HG03135 (cell line): ENCODE results near the gene TSPAN9.
"Not testable (repeated sequence)": the region's sequence is repeated elsewhere in the genome, so short reads cannot be mapped to it uniquely, and the experiment has no call there.

ENCODE experiments used
- ATAC-seq: cut with Tn5 transposase; IDR thresholded peaks from one replicate; pipeline ENCODE4 v1.9.1; 2021; ENCODE audit warnings: mild to moderate bottlenecking, moderate library complexity; ENCODE audit not compliant: unreplicated experiment

Gene TSPAN9

DNA sequence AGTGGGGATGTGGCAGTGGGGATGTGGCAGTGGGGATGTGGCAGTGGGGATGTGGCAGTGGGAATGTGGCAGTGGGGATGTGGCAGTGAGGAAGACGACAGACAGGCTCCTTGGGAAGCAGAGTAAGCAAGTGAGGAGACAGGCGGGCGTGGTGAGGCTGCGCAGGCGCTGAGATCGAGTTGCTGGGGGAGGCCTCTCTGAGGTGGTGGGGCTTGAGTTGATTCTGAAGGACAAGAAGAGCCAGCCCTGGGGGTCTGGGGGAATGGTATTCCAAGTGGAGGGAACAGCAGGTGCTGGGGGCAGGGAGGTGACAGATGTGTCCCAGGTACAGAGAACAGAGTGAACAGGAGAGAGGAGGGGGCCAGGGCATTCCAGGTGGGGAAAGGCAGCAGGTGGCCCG, 33.8 kb upstream of the TSPAN9 start:
- no peak for ATAC-seq

DNA sequence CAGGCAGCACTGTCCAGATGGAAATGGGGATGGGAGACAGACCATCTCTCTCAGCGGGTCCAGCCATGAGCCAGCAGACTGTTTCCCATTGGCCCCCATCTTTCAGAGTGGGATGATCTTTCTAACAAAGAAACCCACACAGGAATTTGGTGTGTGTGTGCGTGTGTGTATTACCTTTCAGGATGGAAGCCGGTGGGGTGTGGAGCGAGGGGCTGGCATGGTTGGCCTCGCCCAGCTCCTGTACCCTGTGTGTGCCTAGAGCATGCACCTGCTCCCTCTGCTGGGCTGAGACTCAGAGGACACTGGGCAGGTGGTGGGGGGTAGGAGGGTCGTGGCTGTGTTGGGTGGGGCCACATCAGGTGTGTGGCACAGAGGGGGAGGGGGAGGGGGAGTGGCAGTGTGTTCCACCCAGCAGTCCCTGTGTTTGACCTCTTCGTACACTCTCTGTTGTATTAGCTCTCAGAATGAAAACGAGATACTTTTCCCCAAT, 33.0 kb upstream of the TSPAN9 start:
- no peak for ATAC-seq

DNA sequence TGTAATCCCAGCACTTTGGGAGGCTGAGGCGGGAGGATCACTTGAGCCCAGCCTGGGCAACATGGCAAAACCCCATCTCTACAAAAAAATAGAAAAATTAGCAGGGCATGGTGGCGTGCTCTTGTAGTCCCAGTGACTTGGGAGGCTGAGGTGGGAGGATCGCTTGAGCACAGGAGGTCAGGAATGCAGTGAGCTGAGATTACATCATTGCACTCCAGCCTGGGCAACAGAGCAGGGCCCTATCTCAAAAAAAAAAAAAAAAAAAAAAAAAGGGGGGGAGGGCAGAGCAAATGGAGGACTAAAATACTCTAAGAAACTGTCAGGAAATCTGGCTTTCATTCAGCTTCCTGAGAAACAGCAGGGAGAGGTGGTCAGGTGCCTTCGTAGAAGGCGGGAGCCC, 31.7 kb upstream of the TSPAN9 start:
- no peak for ATAC-seq

DNA sequence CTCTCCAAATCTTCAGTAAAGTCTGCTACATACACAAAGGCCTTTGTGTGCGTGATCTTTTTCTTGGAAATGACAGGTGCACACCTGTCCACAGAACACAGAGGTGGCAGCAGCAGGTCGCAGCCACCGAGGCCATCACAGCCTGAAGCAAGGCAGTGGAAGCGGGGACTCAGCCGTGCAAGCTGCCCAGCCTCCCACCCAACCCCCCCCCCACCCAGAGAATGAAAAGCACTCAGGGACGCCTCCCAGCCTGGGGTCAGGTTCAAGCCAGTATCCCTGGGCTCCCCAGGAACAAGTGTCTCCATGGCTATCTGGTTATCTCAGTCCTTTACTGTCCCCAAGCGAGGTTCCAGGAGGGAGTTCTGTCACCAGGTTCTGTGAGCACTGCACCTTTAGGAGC, 31.2 kb upstream of the TSPAN9 start:
- no peak for ATAC-seq

DNA sequence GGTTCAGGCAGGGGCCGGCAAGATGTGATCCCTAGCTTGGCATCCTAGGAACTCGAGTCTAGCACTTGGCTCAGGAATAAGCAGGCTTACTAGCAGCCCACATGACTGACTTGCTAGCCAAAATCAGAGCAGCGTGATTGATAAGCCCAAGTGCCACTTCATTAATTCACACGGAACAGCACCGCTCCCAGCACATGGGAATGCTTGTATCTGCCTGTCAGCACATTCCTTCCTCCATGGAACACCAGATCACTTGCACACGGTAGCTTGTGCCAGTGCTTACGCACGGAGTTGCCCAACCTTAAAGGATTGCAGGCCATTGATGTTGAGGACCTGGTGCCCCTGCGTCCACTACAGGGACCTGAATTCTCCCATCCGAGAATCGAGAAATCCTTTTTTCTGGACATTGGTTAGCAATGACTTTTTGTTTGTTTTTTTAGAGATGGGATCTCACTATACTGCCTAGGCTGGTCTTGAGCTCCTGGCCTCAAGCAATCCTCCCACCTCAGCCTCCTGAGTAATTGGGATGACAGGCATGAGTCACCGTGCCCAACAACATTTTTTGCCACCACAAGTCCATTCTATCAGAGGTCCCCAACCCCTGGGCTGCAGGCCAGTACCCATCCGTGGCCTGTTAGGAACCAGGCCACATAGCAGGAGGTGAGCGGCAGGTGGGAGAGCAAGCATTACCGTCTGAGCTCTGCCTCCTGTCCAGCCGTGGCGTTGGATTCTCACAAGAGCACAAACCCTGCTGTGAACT, 30.6 kb upstream of the TSPAN9 start:
- ATAC-seq, result no peak

DNA sequence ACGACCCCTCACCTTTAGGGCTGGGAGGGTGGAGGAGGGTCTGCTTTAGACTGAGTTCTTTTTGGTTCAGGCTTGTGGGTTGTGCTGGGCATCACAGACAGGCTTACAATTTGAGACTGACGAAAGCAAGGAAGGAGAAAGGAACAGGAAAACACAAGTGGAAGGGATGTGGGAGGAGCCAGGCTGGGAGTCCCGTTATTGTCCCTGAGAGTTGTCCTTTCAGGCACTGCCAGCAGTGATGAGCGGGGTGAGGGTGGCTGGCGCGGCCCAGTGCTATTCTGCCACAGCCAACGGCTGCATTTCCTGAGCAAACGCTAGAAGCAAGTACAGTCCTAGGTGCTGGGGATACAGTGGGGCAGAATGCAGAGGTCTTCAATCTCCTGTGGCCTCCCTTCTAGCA, 29.2 kb upstream of the TSPAN9 start:
- no peak for ATAC-seq

DNA sequence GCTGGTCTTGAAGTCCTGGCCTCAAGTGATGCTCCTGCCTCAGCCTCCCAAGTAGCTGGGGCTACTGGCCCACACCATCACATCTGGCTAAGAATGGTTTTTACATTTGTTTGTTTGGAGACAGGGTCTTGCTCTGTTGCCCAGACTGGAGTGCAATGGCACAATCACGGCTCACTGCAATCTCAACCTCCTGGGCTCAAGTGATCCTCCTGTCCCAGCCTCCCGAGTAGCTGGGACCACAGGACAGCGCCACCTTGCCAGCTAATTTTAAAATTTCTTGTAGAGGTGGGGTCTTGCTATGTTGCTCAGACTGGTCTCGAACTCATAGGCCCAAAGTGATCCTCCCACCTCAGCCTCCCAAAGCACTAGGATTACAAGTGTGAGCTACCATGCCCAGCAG, 28.6 kb upstream of the TSPAN9 start:
- ATAC-seq, result no peak

DNA sequence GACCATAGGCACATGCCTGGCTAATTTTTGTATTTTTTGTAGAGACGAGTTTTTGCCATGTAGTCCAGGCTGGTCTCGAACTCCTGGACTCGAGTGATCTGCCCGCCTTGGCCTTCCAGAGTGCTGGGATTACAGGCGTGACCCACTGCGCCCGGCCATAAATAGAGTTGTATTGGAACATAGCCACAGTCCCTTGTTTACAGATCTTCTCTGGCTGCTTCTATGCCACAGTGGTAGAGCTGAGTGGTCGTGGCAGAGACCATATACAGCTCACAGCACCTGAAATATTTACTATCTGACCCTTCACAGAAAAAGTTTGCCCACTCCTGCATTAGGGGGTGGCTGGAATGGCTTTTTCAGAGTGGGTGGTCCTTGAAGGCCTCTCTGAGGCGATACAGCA, 28.0 kb upstream of the TSPAN9 start:
- ATAC-seq, result no peak

DNA sequence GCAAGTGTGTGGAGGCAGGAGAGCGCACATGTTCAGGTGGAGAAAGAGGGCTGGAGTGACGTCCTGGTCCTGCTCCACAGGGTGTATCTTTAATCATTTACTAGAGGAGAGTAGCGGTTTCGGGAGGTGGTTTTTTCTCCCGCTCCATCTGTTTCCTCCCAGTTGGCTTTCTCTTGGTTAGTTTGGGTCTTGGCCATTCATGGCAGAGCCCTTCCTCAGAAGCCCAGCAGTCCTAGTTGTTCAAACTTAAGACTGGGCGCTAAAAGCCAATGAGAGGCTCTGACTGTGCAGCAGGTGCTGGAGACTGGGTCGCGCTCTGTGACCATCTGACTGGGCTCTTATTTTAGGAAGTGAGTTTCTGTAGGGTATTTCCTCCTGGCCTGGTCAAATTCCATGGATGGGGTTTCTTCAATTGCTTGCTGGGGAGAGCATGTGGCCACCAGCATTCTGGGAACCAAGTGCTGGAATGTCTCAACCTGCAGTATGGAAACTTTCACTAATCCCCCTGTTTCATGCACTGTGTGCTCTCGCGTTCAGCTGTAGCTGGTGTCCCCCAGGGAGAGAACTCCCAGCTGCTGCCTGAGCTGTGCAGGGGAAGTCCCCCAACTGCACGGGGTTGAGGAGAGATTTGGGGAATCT, 27.4 kb upstream of the TSPAN9 start:
- ATAC-seq, result no peak

DNA sequence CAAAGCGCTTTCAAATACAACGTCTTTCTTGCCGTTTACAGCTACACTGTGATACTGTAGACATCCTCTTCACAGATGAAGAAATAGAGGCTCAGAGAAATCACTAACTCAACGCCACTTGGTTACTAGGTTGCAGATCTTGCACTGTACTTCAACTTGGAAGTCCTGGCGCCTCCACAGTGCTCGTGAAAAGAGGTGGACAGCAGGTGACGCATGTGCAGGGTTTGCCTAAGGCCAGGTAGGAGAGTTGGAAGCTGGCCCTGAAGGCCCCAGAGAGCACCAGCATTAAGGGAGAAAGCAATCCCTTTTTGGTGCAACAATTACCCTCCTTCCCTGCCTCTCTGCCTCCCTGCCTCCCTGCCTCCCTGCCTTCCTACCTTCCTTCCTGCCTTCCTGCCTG, 22.8 kb upstream of the TSPAN9 start:
- no peak for ATAC-seq

DNA sequence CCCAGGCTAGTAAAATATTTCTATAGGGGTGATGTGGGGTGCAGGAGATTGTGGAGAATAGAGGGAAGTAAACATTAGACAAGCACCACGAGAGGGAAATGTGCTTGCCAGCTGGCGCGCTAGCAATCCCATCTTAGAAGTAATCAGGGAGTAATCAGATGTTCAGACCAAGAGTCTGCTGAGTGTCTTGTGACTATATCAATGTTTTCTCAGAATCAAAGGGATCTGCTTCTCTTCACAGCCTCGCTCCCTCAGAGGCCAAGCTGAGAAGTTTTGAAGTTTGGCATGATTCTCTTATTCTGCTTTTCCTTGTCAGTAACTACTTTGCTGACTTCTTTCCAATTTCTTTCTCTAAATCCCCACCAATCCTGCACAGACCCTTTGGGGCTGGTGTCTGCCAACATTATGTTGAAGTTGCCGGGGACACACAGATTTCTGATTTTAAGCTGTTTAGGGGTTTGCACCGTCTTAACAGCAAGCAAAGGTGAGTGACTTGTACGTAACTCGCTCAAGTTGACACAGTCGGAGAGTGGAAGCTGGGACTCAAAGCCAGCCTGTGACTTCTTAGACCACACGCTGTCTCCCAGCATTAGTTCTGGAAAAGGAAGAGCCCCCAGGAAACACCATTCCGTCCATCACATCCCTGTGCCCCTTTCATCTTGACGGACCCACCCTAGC, 22.0 kb upstream of the TSPAN9 start:
- ATAC-seq, result no peak

DNA sequence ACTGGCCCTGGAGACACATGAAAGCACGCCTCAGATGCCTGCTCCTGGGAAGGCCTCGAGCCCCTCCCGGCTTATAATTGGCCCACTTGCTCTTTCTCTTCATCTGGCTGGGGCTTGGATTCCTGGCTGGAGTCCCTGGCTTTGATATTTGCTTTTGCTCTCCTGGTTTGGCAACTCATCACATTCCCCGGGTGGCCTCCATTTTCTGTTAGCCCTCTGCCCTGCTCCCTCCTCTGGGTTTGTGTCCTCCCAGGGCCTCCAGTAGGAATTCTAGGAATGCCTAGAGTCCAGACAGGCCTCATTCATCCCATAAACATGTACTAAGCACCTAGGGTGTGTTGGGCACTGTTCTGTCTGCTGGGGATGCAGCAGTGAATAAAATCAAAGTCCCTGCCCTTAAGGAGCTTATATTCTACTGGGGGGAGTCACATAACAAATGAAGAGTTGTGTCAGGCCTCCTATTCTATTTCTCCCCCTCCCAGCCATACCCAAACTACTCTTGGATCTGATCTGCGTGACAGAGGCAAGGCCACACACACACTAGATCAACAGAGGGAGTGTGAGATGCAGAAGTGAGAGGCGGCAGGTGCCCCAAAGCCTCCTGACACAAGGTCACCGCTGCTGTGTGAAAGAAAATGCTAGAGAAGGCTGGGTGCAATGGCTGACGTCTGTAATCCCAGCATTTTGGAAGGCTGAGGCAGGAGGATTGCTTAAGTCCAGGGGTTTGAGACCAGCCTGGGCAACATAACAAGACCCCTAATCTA, 21.3 kb upstream of the TSPAN9 start:
- no peak for ATAC-seq

DNA sequence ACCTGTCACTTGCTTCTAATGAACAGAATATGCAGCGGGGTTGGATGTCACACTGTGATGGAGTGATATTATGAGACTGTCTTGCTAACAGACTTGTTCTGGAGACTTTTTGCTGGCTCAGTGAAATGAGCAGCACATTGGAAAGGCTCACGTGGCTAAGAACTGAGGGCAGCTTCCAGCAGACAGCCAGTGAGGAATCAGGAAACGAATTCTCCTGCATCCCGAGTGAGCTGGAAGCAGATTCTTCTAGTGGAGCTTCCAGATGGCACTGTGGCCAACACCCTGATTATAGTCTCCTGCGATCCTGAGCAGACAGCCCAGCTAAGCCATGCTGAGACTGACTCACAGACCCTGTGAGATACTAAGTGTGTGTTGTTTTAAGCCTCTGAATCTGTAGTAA, 16.1 kb upstream of the TSPAN9 start:
- ATAC-seq, result no peak

DNA sequence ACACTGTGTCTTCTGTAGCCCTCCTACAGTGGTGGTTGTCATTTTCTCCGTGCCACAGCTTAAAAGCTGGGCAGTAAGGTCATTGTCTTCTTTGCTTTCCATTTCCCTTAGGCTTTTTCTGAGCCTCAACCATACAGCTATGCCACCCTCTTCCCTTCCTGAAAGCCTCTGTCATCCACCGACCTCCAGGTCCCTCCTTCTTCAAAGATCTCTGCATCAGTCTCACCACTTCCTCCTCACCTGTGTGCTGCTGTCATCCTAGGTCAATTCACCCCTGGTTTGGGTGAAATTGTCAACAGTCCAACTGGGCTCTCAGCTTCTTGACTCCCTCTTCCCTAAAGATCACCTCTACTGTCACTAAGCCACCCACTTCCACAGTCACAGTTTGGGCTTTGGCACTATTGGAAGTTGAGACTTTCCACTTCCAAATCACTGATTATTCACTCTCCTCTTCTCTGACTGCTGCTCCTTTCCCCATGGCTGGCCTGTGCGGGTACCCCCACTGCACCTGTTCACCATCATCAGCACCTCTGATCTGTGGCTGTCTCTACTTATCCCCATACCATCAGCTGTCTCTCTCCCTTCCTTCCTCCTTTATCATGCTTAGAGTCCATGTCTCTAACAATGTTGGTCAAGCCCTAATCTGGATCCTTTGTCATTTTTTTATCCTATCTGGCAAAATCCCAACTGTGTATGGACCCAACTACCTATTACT, 15.5 kb upstream of the TSPAN9 start:
- ATAC-seq, result no peak

DNA sequence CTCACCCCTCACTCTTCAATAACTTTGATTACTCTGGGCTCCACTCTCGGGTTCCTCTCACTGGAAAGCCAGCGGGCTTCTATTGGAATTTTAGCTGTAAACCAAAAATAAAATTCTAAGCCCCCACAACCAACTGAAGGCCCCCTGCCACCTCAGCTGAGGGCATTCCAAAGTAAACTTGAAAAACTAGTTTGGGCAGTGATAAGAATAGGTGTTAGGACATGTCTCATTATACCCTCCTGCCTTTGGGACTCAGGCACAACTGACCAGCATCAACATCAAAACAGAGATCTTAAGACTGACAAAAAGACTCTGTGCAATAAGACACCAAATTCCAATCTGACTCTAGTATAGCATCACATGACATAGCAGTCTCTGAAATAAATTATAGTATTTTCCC, 11.9 kb upstream of the TSPAN9 start:
- no peak for ATAC-seq

DNA sequence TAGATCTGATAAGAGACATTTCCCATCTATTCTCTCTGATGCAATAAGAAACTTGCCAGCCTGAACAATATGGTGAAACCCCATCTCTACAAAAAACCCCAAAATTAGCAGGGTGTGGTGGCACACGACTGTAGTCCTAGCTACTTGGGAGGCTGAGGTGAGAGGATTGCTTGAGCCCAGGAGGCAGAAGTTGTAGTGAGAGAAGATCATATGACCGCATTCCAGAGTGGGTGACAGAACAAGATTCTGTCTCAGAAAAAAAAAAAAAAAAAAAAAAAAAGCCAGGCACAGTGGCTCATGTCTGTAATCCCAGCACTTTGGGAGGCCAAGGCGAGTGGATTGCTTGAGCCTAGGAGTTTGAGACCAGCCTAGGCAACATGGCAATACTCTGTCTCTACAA, 11.3 kb upstream of the TSPAN9 start:
- ATAC-seq, result not testable (repeated sequence)

DNA sequence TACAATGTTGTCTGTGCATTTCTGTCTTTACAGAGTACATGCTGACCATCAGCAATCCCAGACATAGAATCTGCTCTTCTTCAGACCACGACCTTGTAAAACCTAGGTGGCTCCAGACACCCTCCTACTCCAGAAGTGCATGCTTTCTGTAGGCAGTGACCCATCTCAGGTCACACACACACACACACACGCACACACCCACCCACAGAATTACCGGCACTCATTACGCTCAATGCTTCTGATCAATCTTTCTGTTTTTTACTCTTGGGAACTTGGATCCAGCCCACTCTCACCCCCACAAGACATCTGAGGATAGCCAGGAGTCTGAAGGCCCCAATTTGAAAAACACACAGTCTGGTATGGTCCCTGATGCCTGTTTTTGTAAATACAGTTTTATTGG, 7.5 kb upstream of the TSPAN9 start:
- ATAC-seq, result no peak

DNA sequence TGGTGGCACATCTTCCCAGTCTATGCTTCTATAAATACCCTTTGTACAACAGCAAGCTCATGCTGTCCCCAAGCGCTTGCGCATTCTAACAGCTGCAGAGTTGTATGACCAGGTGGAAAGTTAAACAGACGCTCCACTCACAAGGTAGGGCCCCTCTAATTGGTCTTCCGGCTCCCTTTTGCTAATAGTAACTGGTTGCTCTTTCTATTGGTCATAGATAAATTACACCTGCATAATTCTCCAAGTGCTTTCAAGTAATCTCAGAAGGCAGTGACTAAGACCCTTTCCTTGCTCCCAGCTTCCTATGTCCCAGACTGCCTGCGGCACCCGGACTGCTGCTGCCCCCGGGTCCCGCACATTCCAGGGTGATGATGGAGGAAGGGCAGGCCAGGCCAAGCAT, 6.1 kb upstream of the TSPAN9 start:
- ATAC-seq, result no peak

DNA sequence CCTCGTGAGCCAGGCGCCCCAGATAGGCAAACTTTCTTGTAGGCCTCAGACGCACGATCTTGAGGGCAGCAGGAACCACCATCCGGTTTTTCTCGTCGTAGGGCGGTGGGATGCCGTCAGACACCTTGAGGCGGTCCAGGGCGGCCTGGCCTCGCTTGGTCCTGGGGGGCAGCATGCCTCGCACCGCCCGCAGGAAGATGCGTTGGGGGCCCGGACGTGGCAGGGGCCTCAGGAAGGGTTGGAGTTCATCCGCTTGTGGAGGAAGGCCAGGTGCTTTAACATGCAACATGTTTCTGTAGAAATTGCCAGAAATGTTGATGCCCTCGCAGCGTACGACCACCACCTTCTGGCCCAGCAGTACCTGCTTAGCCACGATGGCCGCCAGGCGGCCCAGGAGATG, 5.5 kb upstream of the TSPAN9 start:
- ATAC-seq, result no peak

DNA sequence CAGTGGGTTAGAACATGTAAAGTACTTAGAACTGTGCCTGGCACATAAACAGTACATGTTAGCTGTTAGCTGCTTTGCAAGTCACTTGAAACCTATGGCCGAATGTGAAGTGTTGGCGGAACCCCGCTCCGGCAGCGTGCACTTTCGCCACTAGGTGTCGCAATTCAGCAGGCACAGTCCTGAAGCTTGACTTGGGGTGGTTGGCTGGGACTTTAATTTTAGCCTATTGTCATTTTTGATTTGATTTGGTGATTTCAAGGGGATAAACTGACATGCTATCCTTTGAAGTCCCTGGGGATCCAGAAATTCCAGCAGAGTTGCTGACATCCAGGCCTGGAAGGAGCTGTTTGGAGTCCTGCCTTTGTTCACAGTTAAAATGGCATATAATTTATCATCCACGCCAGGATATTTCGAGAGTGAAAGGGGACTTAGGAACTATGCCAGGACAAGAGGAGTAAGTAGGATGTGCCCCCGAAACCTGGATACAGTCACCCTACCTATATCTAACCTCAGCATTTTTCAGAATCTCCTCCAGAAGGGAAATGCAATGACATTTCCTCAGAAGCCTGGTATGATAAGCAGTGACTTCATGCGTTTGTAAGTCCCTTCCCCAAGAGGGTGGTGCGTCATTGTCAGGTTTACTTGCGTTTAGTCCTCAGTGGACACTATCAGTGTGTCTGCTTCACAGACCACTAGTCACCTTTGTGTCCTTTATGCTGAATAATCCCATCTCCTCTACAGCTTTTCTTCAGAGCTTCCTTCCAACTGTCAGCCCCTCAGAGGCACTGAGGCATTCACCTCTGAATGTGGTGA, 3.5 kb upstream of the TSPAN9 start:
- no peak for ATAC-seq
